Measurements from ENCODE around the gene PCDH17. TPM values are rescaled to one million over a fixed set of nuclear protein-coding genes. Genes with fewer than 3 reads are reported as not detected.

PCDH17 gene
- total and polyA plus RNA-seq, 10 of the 15 experiments (the other 5 are each of a cell fraction or from before 2014, with no cell fraction given) = under 0.01 to 0.58 (median 0.07) TPM; not detected in 6

GRCh38 chr13:57638186-57638890, 6.8 kb downstream of the PCDH17 start:
- Histone ChIP-seq H3K4me1 (ENCODE audit: control insufficient read depth, insufficient read depth, low read length) (no peaks in the 10 kb centered on the region), H3K36me3 (ENCODE audit: control insufficient read depth in 2 of 2, insufficient read depth in 2 of 2, low read length in 1 of 2) (no peaks in the 10 kb centered on the region), H3K79me2 (ENCODE audit: control insufficient read depth, insufficient read depth, low read length) (no peaks in the 10 kb centered on the region), H4K20me1 (ENCODE audit: control insufficient read depth, insufficient read depth) (no peaks in the 10 kb centered on the region), H3K9me3 (replicated peaks; ENCODE audit: control insufficient read depth, insufficient read depth, low read length) (no peaks in the 10 kb centered on the region; the same call in 2 of the 3 replicates), H2AFZ (ENCODE audit: control insufficient read depth, low read depth, low read length) (no peak overlapping the region), H3K27me3 (replicated peaks in 1 of 2; ENCODE audit: control insufficient read depth in 2 of 2, insufficient read depth in 2 of 2, low read length in 1 of 2) (no peaks in the 10 kb centered on the region), H3K4me3 (no peak overlapping the region), H3K9ac (ENCODE audit: control insufficient read depth, insufficient read depth, low read length) (no peak overlapping the region), H3K4me2 (ENCODE audit: control insufficient read depth, insufficient read depth) (no peak overlapping the region), H3K27ac (ENCODE audit: control insufficient read depth, insufficient read depth) (no peak overlapping the region)
- BruUV-seq (replicated peaks) = no TSS peak
- CTCF ChIA-PET = interaction anchor here (1.0 to 1.4 kb wide), 2 partner anchors 14 kb away, joined by 3 to 7 read pairs; no protein-coding TSS in a partner anchor
- in situ Hi-C loops (cut with MboI) = loop anchor here (25.0 kb wide), 1 partner anchor 1324 kb away; no protein-coding TSS in a partner anchor
- FAIRE-seq = no peak
- ATAC-seq = no peak
- POLR2A ChIA-PET = no interaction called here
- SMC1A ChIA-PET (ENCODE audit: uncharacterized antibody, unreplicated experiment) = interaction anchor here (0.8 kb wide), 1 partner anchor 11 kb away, joined by 3 read pairs; no protein-coding TSS in a partner anchor
- TF ChIP-seq NFYB (IDR thresholded peaks at IDR 0.05; ENCODE audit: insufficient read depth, low read depth, low read length) = no peak
- no peak for TF ChIP-seq SREBF2 (IDR thresholded peaks at IDR 0.05; ENCODE audit: low read length)
- TF ChIP-seq ZZZ3 (IDR thresholded peaks at IDR 0.05; ENCODE audit: control insufficient read depth, insufficient read length, low read depth) = no peak
- no peak for TF ChIP-seq NR2C1 (IDR thresholded peaks at IDR 0.05)
- TF ChIP-seq, protein P1, sequence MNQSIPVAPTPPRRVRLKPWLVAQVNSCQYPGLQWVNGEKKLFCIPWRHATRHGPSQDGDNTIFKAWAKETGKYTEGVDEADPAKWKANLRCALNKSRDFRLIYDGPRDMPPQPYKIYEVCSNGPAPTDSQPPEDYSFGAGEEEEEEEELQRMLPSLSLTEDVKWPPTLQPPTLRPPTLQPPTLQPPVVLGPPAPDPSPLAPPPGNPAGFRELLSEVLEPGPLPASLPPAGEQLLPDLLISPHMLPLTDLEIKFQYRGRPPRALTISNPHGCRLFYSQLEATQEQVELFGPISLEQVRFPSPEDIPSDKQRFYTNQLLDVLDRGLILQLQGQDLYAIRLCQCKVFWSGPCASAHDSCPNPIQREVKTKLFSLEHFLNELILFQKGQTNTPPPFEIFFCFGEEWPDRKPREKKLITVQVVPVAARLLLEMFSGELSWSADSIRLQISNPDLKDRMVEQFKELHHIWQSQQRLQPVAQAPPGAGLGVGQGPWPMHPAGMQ (IDR thresholded peaks at IDR 0.05; ENCODE audit: borderline replicate concordance) = no peak
- DNase-seq (ENCODE audit: low read depth, low spot score) = no peak
- RAD21 ChIA-PET (ENCODE audit: unreplicated experiment) = no interaction called here
- intact Hi-C loops (cut with micrococcal nuclease; ENCODE audit: unreplicated experiment) = no loop called here
- 35% methylated on average over 4 of the region's 4 CpGs for WGBS (ENCODE audit: insufficient coverage, insufficient replicate concordance, low lambda C conversion rate, missing lambda C conversion rate)

All from GM12878 (cell line).